ENCODE measurements around the gene RHBDL1. TPM values are rescaled to one million over a fixed set of nuclear protein-coding genes. Genes with fewer than 3 reads are reported as not detected.

The RHBDL1 gene
- total and polyA plus RNA-seq, 4 donors: 0.35 to 0.84 (median 0.70) TPM

DNA sequence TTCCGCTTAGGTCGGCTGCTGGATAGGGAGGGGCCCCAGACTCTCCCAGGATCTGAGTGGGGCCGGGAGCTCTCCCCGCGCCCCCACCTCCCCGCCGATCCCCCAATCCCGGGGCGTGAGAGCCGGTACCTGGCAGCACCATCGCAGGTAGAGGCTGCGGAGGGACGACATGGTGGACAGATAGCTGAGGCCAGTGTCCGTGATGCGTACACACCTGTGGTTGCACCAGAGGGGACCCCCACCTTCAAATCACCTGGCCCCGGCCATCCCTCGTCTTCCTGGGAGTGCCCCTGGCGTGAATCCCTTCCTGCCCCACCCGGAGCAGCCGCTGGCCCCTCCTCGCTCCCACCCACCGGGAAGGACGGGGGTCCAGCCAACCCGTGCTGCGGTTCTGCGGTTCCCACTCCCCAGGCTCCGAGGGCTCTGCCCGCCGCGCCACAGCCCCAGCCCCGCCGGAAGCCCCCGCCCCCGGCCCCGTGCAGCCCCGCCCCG is 19.4 kb downstream of the RHBDL1 start:
- Histone ChIP-seq H3K36me3 (ENCODE audit: control insufficient read depth in 4 of 4, insufficient read depth in 3 of 4, low read depth in 1 of 4, low read length in 3 of 4) (no peaks in the 10 kb centered on the region), H3K27me3 (ENCODE audit: control insufficient read depth in 4 of 4, insufficient read depth in 4 of 4, low read length in 3 of 4) (peaks cover 2 to 12% (median 7%) of the 10 kb centered on the region in 4 donors), H3K4me1 (ENCODE audit: control insufficient read depth in 4 of 4, insufficient read depth in 4 of 4, low read length in 3 of 4) (peaks cover 0 to 15% (median 12%) of the 10 kb centered on the region in 4 donors), H3K4me3 (ENCODE audit: low read depth in 1 of 3, low read length in 3 of 3) (peak overlapping the region in 1 of 3 donors; percentile 32), H3K9ac (ENCODE audit: low read depth in 1 of 2, low read length in 2 of 2) (no peak overlapping the region), H3K9me3 (ENCODE audit: control insufficient read depth in 4 of 4, low read length in 3 of 4) (no peaks in the 10 kb centered on the region), H3K27ac (ENCODE audit: low read depth in 1 of 2, low read length in 2 of 2) (no peak overlapping the region)
- WGBS: 2% methylated on average over 37 of the region's 37 CpGs
- DNase-seq (ENCODE audit: low spot score): no peak
- TF ChIP-seq, protein P1, sequence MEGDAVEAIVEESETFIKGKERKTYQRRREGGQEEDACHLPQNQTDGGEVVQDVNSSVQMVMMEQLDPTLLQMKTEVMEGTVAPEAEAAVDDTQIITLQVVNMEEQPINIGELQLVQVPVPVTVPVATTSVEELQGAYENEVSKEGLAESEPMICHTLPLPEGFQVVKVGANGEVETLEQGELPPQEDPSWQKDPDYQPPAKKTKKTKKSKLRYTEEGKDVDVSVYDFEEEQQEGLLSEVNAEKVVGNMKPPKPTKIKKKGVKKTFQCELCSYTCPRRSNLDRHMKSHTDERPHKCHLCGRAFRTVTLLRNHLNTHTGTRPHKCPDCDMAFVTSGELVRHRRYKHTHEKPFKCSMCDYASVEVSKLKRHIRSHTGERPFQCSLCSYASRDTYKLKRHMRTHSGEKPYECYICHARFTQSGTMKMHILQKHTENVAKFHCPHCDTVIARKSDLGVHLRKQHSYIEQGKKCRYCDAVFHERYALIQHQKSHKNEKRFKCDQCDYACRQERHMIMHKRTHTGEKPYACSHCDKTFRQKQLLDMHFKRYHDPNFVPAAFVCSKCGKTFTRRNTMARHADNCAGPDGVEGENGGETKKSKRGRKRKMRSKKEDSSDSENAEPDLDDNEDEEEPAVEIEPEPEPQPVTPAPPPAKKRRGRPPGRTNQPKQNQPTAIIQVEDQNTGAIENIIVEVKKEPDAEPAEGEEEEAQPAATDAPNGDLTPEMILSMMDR (IDR thresholded peaks at IDR 0.05; ENCODE audit: low read depth, low read length, missing input control): no peak
- no peak for TF ChIP-seq FOXA2 (IDR thresholded peaks at IDR 0.05)
- no peak for TF ChIP-seq TAF1 (conservative IDR thresholded peaks at IDR 0.05)
- TF ChIP-seq RXRA (IDR thresholded peaks at IDR 0.05): no peak
- no peak for TF ChIP-seq YY1 (IDR thresholded peaks at IDR 0.05)
- TF ChIP-seq GABPA (IDR thresholded peaks at IDR 0.05 in 1 of 2, conservative IDR thresholded peaks at IDR 0.05 in 1 of 2): no peak

- peaks cover 0 to 14% (median 9%) of the 10 kb centered on the region in 4 donors for H3K4me1 ChIP-seq (ENCODE audit: control insufficient read depth in 4 of 4, insufficient read depth in 4 of 4, low read length in 3 of 4)
- no peaks in the 10 kb centered on the region for H3K9me3 ChIP-seq (ENCODE audit: control insufficient read depth in 4 of 4, low read length in 3 of 4)
- H3K9ac ChIP-seq (ENCODE audit: low read depth in 1 of 2, low read length in 2 of 2): no peak overlapping the region
- H3K27me3 ChIP-seq (ENCODE audit: control insufficient read depth in 4 of 4, insufficient read depth in 4 of 4, low read length in 3 of 4): peaks cover 2 to 17% (median 7%) of the 10 kb centered on the region in 4 donors
- TF ChIP-seq HNF4G (IDR thresholded peaks at IDR 0.05): no peak
- TF ChIP-seq, protein P1 (IDR thresholded peaks at IDR 0.05; ENCODE audit: low read depth, low read length, missing input control): no peak
- TF ChIP-seq, protein P2, sequence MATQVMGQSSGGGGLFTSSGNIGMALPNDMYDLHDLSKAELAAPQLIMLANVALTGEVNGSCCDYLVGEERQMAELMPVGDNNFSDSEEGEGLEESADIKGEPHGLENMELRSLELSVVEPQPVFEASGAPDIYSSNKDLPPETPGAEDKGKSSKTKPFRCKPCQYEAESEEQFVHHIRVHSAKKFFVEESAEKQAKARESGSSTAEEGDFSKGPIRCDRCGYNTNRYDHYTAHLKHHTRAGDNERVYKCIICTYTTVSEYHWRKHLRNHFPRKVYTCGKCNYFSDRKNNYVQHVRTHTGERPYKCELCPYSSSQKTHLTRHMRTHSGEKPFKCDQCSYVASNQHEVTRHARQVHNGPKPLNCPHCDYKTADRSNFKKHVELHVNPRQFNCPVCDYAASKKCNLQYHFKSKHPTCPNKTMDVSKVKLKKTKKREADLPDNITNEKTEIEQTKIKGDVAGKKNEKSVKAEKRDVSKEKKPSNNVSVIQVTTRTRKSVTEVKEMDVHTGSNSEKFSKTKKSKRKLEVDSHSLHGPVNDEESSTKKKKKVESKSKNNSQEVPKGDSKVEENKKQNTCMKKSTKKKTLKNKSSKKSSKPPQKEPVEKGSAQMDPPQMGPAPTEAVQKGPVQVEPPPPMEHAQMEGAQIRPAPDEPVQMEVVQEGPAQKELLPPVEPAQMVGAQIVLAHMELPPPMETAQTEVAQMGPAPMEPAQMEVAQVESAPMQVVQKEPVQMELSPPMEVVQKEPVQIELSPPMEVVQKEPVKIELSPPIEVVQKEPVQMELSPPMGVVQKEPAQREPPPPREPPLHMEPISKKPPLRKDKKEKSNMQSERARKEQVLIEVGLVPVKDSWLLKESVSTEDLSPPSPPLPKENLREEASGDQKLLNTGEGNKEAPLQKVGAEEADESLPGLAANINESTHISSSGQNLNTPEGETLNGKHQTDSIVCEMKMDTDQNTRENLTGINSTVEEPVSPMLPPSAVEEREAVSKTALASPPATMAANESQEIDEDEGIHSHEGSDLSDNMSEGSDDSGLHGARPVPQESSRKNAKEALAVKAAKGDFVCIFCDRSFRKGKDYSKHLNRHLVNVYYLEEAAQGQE (IDR thresholded peaks at IDR 0.05): no peak
- no peak for TF ChIP-seq TAF1 (conservative IDR thresholded peaks at IDR 0.05)
- TF ChIP-seq YY1 (IDR thresholded peaks at IDR 0.05): no peak
- no peak for TF ChIP-seq FOXA1 (IDR thresholded peaks at IDR 0.05)
- no peak for TF ChIP-seq JUND (IDR thresholded peaks at IDR 0.05)
- TF ChIP-seq, protein P3, sequence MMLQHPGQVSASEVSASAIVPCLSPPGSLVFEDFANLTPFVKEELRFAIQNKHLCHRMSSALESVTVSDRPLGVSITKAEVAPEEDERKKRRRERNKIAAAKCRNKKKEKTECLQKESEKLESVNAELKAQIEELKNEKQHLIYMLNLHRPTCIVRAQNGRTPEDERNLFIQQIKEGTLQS (IDR thresholded peaks at IDR 0.05): no peak
- TF ChIP-seq RAD21 (IDR thresholded peaks at IDR 0.05): no peak
- TF ChIP-seq, protein P4, sequence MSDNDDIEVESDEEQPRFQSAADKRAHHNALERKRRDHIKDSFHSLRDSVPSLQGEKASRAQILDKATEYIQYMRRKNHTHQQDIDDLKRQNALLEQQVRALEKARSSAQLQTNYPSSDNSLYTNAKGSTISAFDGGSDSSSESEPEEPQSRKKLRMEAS (IDR thresholded peaks at IDR 0.05): no peak
- no peak for TF ChIP-seq HNF4A (conservative IDR thresholded peaks at IDR 0.05)
- H3K27ac ChIP-seq (ENCODE audit: low read depth in 1 of 2, low read length in 2 of 2): no peak overlapping the region
- WGBS: 6% methylated on average over 71 of the region's 71 CpGs
- H3K4me3 ChIP-seq (ENCODE audit: low read depth in 1 of 3, low read length in 3 of 3): peak overlapping the region in 1 of 3 donors; percentile 32
- no peak for DNase-seq (ENCODE audit: low spot score)
- H3K36me3 ChIP-seq (ENCODE audit: control insufficient read depth in 4 of 4, insufficient read depth in 3 of 4, low read depth in 1 of 4, low read length in 3 of 4): no peaks in the 10 kb centered on the region
These were observed 20.1 kb downstream of the RHBDL1 start for GRCh38 chr16:695355-696089.

Data from liver (tissue), 9 donors.